Vagina (tissue), 2 donors: ENCODE measurements around the gene MRPS22. TPM values are rescaled to one million over a fixed set of nuclear protein-coding genes. Genes with fewer than 3 reads are reported as not detected.

Experiments
- DNase-seq, 2 donors: peaks; one replicate each; pipeline ENCODE4 v3.0.0-alpha.2; 2017; ENCODE audit errors: extremely low spot score in 2 of 2
- H3K27ac ChIP-seq: fragments of 200-600 bp; sonication (generic); one replicate; pipeline ENCODE4 v1.5.1; 2019
- H3K27me3 ChIP-seq: fragments of 200-600 bp; sonication (generic); one replicate; pipeline ENCODE4 v1.5.1; 2019
- H3K36me3 ChIP-seq, 2 donors: fragments of 200-600 bp; sonication (generic); one replicate each; pipeline ENCODE4 v1.5.1; 2017 to 2019
- H3K4me1 ChIP-seq: fragments of 200-600 bp; sonication (generic); one replicate; pipeline ENCODE4 v1.5.1; 2019
- H3K4me3 ChIP-seq, 2 donors: fragments of 200-600 bp; sonication (generic); 1 replicate in 1 of 2; 2 replicates in 1 of 2; pipeline ENCODE4 v1.5.1; 2016 to 2019
- H3K9me3 ChIP-seq: fragments of 200-600 bp; sonication (generic); one replicate; pipeline ENCODE4 v1.5.1; 2019
- POLR2A ChIP-seq, 2 donors: fragments of 450-650 bp; IDR thresholded peaks; one replicate each; pipeline ENCODE4 v1.6.1; 2017; ENCODE audit warnings: antibody characterized with exemption in 2 of 2, mild to moderate bottlenecking in 2 of 2, moderate library complexity in 2 of 2
- POLR2AphosphoS5 ChIP-seq, 2 donors: sonication (generic); formaldehyde crosslinking; IDR thresholded peaks; one replicate each; pipeline ENCODE4 v1.9.0; 2017; ENCODE audit warnings: antibody characterized with exemption in 2 of 2, mild to moderate bottlenecking in 2 of 2, low read depth in 1 of 2; ENCODE audit not compliant: insufficient read depth in 1 of 2
- intact Hi-C: fragments of 100-400 bp; cut with DNase I; formaldehyde crosslinking; loops from one replicate; pipeline ENCODE4 v1.15.1; 2023
- total RNA-seq: library from RNA; depleted of rRNA; stranded (reverse); fragments of >200 nt; gene quantifications from one replicate; pipeline ENCODE4 v1.2.3, GENCODE V29; 2016
- TF ChIP-seq, protein P1 (sequence below), 3 experiments: fragments of 450-650 bp in 2 of 3; fragments of 200-600 bp in 1 of 3; sonication (generic) in 1 of 3; IDR thresholded peaks; one replicate each; pipeline ENCODE4 v1.5.1; 2017 to 2019; ENCODE audit warnings: antibody characterized with exemption in 3 of 3, mild to moderate bottlenecking in 2 of 3, moderate library complexity in 2 of 3

The MRPS22 gene
- total RNA-seq, 1 donor from 2014 or later, result 45.7 TPM

DNA sequence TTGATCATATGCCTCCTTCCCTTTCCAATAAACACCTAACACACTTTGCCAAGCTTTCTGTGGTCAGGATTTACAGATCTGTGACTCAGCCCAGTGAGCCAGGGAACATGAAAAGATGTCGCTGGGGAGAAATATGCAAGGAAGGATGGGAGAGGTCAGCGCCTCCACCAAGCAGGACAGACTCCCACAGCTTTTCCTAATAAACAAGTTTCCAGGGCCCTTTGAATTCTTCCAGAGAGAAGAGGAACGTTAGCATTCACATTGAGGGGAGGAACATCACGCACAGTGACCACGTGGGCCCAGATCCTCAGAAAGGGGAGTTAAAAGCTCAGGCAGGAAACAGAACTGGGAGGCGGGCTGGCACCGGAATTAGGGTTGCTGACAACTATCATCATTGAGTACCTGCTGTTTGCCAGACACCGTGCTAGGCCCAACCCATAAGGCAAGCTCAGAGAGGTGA is 33.3 kb upstream of the MRPS22 start:
- Histone ChIP-seq H3K4me3 (no peak overlapping the region), H3K27me3 (no peaks in the 10 kb centered on the region), H3K36me3 (no peaks in the 10 kb centered on the region), H3K27ac (peak overlapping the region; percentile 63), H3K4me1 (peaks cover 31% of the 10 kb centered on the region), H3K9me3 (no peaks in the 10 kb centered on the region)
- TF ChIP-seq POLR2A (IDR thresholded peaks at IDR 0.05) (no peak), POLR2AphosphoS5 (IDR thresholded peaks at IDR 0.05; ENCODE audit: insufficient read depth in 1 of 2, low read depth in 1 of 2) (peak in 1 of 2 donors; percentile 27)
- TF ChIP-seq, protein P1, sequence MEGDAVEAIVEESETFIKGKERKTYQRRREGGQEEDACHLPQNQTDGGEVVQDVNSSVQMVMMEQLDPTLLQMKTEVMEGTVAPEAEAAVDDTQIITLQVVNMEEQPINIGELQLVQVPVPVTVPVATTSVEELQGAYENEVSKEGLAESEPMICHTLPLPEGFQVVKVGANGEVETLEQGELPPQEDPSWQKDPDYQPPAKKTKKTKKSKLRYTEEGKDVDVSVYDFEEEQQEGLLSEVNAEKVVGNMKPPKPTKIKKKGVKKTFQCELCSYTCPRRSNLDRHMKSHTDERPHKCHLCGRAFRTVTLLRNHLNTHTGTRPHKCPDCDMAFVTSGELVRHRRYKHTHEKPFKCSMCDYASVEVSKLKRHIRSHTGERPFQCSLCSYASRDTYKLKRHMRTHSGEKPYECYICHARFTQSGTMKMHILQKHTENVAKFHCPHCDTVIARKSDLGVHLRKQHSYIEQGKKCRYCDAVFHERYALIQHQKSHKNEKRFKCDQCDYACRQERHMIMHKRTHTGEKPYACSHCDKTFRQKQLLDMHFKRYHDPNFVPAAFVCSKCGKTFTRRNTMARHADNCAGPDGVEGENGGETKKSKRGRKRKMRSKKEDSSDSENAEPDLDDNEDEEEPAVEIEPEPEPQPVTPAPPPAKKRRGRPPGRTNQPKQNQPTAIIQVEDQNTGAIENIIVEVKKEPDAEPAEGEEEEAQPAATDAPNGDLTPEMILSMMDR (IDR thresholded peaks at IDR 0.05), result no peak
- intact Hi-C loops, result no loop called here
- no peak for DNase-seq

DNA sequence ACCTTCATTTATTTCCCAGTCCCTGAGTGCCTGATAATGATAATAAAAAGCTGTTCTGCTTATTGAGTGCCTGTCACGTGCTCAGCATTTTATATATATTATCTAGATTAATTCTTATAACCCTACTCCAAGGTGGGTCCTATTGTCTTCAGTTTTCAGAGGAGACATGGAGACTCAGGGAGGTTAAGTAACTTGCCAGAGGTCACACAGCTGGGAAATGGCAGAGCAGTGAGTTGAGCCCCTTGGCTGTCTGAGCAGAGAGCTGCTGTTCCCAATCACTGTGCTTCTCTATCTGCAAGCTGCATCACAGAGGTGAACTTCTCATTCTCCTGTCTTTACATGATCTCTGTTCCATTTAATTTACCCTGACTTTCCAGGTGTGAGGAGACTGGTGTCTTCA is 32.3 kb upstream of the MRPS22 start:
- Histone ChIP-seq H3K4me3 (no peak overlapping the region), H3K27ac (no peak overlapping the region), H3K27me3 (no peaks in the 10 kb centered on the region), H3K36me3 (no peaks in the 10 kb centered on the region), H3K4me1 (peaks cover 31% of the 10 kb centered on the region), H3K9me3 (no peaks in the 10 kb centered on the region)
- intact Hi-C loops, result no loop called here
- TF ChIP-seq POLR2AphosphoS5 (IDR thresholded peaks at IDR 0.05; ENCODE audit: insufficient read depth in 1 of 2, low read depth in 1 of 2) (no peak), POLR2A (IDR thresholded peaks at IDR 0.05) (no peak)
- TF ChIP-seq, protein P1 (IDR thresholded peaks at IDR 0.05), result no peak
- DNase-seq, result no peak

DNA sequence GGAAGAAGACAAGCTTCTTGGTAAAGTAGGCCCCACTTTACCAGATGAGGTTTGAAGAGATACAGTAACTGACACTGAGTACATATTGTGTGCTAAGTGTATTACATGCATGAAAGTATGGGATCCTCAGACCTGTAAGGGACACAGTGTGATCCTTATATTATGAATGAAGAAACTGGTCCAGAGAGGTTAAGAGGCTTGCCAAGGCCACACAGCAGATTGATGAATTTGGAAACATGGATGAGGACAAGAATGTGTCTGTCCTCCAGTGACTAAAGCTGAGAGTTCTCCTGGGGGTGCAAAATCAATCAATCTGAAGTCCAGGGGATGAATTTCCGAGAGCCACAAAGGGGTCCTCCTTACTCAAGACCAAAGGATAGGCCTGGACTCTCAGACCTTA is 31.4 kb upstream of the MRPS22 start:
- no peaks in the 10 kb centered on the region for H3K27me3 ChIP-seq
- H3K36me3 ChIP-seq, result no peaks in the 10 kb centered on the region
- TF ChIP-seq POLR2AphosphoS5 (IDR thresholded peaks at IDR 0.05; ENCODE audit: insufficient read depth in 1 of 2, low read depth in 1 of 2), result no peak
- TF ChIP-seq, protein P1 (IDR thresholded peaks at IDR 0.05), result no peak
- TF ChIP-seq POLR2A (IDR thresholded peaks at IDR 0.05), result no peak
- H3K4me3 ChIP-seq, result no peak overlapping the region
- intact Hi-C loops, result no loop called here
- no peak overlapping the region for H3K27ac ChIP-seq
- no peaks in the 10 kb centered on the region for H3K9me3 ChIP-seq
- no peak for DNase-seq
- H3K4me1 ChIP-seq, result peaks cover 31% of the 10 kb centered on the region

DNA sequence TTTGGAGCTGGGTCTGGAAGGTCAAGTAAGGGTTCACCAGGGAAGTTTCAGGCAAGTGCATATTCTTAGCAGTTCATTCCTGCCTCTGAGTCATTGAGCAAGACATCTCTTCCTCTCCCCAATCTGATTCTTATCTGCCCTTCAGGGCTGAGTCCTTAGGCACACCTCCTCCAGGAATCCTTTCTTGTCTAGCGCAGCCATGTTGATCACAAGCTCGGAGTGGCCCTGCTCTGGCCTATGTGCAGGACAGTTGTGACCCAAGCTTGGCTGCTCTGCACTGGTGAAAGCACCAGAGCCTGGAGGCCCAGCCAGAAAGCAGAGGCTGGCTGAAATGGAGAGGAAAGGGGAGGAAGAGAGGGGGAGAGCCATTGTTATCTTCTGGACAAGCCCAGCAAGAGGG is 30.9 kb upstream of the MRPS22 start:
- Histone ChIP-seq H3K4me3 (no peak overlapping the region), H3K4me1 (peaks cover 27% of the 10 kb centered on the region), H3K36me3 (no peaks in the 10 kb centered on the region), H3K9me3 (no peaks in the 10 kb centered on the region), H3K27me3 (no peaks in the 10 kb centered on the region), H3K27ac (no peak overlapping the region)
- TF ChIP-seq POLR2AphosphoS5 (IDR thresholded peaks at IDR 0.05; ENCODE audit: insufficient read depth in 1 of 2, low read depth in 1 of 2) (no peak), POLR2A (IDR thresholded peaks at IDR 0.05) (no peak)
- TF ChIP-seq, protein P1 (IDR thresholded peaks at IDR 0.05), result no peak
- DNase-seq, result no peak
- intact Hi-C loops, result no loop called here

DNA sequence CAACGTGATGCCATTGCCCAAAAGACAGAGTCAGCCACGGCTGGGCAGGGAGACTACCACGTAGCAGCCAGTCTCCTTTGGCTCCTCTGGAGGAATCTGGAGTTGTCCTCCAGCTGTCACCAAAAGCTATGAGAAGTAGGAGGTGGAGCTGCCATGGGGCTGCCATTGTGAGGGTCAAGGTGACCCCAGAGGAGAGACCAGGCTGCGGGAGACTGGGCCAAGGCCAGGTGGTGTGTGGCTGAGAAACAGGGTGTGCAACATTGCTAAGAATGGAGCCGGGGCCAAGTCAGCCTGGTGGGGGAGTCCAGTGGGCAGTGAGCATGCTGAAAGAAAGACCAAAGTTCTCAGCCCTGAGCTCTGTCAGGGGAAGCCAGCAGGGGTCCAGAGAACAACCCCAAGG is 29.9 kb upstream of the MRPS22 start:
- H3K4me1 ChIP-seq, result peaks cover 18% of the 10 kb centered on the region
- no peaks in the 10 kb centered on the region for H3K9me3 ChIP-seq
- intact Hi-C loops, result no loop called here
- TF ChIP-seq, protein P1 (IDR thresholded peaks at IDR 0.05), result no peak
- TF ChIP-seq POLR2A (IDR thresholded peaks at IDR 0.05) (no peak), POLR2AphosphoS5 (IDR thresholded peaks at IDR 0.05; ENCODE audit: insufficient read depth in 1 of 2, low read depth in 1 of 2) (no peak)
- no peak overlapping the region for H3K27ac ChIP-seq
- no peaks in the 10 kb centered on the region for H3K27me3 ChIP-seq
- no peaks in the 10 kb centered on the region for H3K36me3 ChIP-seq
- no peak overlapping the region for H3K4me3 ChIP-seq
- no peak for DNase-seq
